Purkinje cell (primary cell): ENCODE data around the gene CDC73. TPM values are rescaled to one million over a fixed set of nuclear protein-coding genes. Genes with fewer than 3 reads are reported as not detected.

Source experiments
- polyA plus RNA-seq: library from polyadenylated mRNA; unstranded; fragments of >200 nt; fragmentation: Nextera tagmentation; gene quantifications from 2 replicates; pipeline ENCODE4 v1.2.1, GENCODE V29; 2014

Gene CDC73
- 37.6 and 40.1 TPM in 2 replicates for polyA plus RNA-seq

DNA sequence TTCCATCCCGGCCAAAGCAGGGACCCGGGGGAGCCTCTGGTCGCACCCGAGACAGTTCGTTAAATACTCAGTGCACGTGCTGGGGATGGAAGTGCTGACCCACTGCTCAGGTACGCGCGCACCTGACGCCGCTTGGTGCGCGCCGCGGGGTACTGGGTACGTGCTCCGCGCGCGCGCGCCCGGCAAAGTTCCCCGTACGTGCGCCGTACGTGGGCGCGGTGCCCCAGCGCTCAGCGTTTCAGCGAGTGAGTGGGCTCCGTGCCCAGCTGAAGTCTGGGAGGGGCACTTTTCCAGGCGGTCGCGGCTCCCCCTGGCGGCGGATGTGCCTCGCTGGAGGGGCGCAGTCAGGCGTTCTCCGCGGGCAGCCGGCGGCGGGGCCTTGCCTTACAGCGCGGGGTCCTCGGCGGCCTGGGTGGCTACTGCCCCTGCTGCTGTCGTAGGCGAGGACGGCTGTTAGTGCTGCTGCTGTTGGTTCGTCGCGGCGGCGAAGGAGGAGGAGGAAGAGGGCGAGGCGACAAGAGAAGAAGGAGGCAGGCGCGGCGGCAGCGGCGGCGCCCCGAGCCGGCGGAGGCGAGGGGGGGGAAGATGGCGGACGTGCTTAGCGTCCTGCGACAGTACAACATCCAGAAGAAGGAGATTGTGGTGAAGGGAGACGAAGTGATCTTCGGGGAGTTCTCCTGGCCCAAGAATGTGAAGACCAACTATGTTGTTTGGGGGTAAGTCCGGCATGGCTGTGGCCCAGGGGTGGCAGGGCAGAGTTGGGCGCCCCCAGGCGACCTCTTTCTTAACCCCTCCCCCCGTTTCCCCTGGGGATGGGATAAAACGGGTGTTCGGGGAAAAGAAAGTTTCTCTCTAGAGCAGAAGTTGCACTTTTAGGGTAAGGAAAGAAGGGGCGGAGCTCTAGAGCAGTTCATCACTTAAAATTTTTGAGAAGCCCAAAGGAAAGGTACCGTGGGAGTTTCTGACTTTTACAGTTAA is at the start of gene CDC73:
Gene CDC73, plus strand, starts transcription at position 416 of the 978 bp plus-strand sequence. Its CDS starts 170 bp downstream, at position 586.

DNA sequence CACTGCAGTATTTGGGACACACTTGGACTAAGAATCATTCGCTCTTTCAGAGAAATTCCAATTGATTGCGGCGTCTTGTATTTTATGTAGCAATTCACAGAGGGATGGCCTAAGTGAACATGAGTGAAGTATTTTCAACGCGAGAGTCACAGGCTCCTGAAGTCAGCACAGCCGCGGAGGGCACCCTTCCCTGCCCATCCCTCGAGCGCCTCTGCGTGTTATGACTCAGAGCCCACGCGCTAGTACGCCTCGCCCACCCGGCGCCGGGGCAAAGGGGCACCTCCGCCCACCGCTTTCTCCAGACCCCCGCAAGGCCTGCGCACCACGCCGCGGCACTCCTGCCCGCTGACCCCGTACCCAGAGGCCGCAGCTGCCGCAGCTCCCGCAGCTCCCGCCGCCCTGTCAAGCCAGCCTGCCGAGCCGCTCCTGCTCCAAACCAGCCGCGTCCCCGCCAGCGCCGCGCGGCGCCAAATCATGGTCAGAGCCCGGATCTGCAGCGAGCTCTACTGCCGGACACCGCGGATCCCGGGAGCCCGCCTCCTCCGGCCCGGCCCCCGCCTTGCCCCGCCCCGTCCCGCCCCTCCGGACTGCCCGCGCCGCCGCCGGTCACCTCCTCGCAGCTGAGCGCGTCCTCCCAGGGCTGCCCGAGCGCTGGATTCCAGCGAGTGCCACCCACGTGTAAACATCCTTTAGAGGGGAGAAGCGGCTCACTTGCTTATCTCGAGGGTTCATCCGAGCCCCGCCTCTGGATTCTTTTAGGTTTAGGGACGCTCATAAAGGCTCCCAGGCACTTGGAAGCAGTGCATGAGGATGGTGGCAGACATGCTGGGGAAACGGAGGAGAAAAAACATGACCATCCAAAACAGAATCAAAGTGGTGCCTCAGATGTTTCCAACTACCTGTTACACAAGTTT is 16.7 kb upstream of the CDC73 start, which contains the start of gene GLRX2:
Gene GLRX2, minus strand, starts transcription at position 508 of the 914 bp plus-strand sequence. Its CDS starts 32 bp downstream, at position 476.

DNA sequence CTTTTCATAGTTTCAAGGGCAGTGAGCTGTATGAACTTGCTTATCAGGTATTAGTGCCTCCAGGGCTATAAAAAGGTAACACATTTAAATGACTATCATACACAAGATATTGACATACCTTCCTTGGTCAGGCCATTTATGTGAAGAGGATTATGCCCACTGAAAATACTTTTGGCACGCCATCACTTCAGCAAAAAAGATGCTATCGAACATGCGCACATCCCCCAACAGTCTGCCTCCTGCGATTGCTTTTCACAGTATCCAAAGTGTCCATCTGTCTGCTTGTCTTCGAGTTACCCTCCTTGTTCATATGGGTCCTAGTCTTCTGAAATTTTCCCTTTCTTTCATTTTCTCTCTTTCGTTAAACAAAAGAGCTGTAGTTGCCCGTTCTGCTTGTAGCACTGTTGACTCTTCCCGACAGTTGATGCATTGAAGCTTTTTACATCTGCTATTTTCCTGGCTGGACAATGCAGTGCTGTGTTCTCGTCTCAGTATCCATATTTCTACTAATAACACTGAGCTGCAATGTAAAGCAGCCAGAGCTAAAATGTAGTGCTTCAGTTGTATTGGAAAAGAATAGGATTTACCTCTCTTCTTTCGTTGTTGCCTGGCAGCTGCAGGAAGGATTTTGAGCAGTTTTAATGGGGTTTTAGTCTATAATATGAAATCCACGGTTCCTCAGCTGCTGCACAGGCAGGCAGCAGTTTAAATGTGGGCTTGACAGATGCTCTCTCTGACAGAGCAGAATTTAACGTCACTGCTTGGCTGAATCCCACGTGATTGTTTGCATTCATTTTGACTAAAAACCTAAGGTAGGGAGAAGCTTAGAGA is 64.3 kb downstream of the CDC73 start, which contains the start of gene B3GALT2:
Gene B3GALT2, minus strand, starts transcription at position 713 of the 831 bp plus-strand sequence. CDS start 5,051 bp downstream, outside the sequence.

Other genes starting within 250 kb of the CDC73 start
- 73.1 and 73.2 TPM in 2 replicates for gene UCHL5, start 62.7 kb upstream of the CDC73 start, polyA plus RNA-seq
- 101 and 123 TPM in 2 replicates for gene RO60, start 62.4 kb upstream of the CDC73 start, polyA plus RNA-seq
- gene GLRX2, start 16.6 kb upstream of the CDC73 start, polyA plus RNA-seq = 39.9 and 52.9 TPM in 2 replicates
- 17.1 and 34.0 TPM in 2 replicates for gene B3GALT2, start 64.6 kb downstream of the CDC73 start, polyA plus RNA-seq